Panc1 (cell line): ENCODE results near the gene PDE4C.

ENCODE experiments used
- SIN3A ChIP-seq: IDR thresholded peaks from 2 replicates; pipeline ENCODE4 v1.6.1; 2012; ENCODE audit warnings: low read depth, mild to moderate bottlenecking, low read length, moderate library complexity, borderline replicate concordance; ENCODE audit not compliant: insufficient read depth
- TCF7L2 ChIP-seq: IDR thresholded peaks from 2 replicates; pipeline ENCODE4 v1.6.1; 2011; ENCODE audit warnings: mild to moderate bottlenecking, low read depth, low read length, inconsistent platforms
- TF ChIP-seq, protein P1 (sequence below): fragments of 450-650 bp; IDR thresholded peaks from 2 replicates; pipeline ENCODE4 v1.5.1; 2017; ENCODE audit warnings: mild to moderate bottlenecking

DNA sequence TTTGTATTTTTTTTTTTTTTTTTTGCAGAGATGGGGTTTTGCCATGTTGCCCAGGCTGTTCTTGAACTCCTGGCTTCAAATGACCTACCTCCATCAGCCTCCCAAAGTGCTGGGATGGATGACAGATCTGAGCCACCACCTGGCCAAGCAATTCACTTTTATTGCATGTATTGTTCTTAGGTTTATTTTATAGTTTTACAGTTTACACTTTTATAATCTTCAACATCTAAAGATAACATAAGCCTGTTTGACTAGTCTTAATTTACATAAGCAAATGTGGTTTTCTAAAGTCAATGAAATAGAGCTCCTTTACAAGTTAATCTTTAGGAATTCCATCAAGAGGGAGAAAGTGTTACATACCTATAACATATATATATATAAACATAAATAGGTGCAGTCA lies 42.7 kb downstream of the PDE4C start:
- TF ChIP-seq TCF7L2 (no peak), SIN3A (no peak)
- TF ChIP-seq, protein P1, sequence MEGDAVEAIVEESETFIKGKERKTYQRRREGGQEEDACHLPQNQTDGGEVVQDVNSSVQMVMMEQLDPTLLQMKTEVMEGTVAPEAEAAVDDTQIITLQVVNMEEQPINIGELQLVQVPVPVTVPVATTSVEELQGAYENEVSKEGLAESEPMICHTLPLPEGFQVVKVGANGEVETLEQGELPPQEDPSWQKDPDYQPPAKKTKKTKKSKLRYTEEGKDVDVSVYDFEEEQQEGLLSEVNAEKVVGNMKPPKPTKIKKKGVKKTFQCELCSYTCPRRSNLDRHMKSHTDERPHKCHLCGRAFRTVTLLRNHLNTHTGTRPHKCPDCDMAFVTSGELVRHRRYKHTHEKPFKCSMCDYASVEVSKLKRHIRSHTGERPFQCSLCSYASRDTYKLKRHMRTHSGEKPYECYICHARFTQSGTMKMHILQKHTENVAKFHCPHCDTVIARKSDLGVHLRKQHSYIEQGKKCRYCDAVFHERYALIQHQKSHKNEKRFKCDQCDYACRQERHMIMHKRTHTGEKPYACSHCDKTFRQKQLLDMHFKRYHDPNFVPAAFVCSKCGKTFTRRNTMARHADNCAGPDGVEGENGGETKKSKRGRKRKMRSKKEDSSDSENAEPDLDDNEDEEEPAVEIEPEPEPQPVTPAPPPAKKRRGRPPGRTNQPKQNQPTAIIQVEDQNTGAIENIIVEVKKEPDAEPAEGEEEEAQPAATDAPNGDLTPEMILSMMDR = no peak
